Body of pancreas (tissue), 4 donors: ENCODE measurements around the gene ZFP36L2.

Experiments used
- POLR2A ChIP-seq, 3 donors: fragments of 450-650 bp; IDR thresholded peaks; one replicate each; pipeline ENCODE4 v1.6.1; 2016; ENCODE audit warnings: antibody characterized with exemption in 3 of 3, mild to moderate bottlenecking in 2 of 3
- TF ChIP-seq, protein P1 (sequence below), 7 experiments: fragments of 450-650 bp in 4 of 7; fragments of 200-600 bp in 3 of 7; sonication (generic) in 3 of 7; IDR thresholded peaks; one replicate each; pipeline ENCODE4 v1.5.1; 2016 to 2019; ENCODE audit warnings: antibody characterized with exemption in 7 of 7

DNA sequence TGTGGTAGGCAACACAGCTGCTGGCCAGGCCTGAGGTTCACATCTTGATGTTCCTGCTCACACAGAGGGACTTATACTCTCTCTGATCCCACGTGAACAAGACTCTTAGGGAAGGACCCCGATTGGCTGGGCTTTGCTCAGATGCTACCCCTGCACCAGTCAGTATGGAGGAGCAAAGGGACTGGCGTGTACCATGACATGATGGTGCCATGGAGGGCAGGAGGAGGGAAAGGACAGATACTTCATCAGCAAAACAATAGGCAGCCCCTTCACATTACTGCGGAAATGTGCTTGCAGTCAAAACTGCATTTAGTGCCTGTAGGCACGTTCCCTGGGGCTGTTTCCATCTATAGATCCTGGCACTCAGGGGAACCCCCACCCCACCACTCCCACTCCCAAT lies 42.7 kb downstream of the ZFP36L2 start:
- TF ChIP-seq, protein P1, sequence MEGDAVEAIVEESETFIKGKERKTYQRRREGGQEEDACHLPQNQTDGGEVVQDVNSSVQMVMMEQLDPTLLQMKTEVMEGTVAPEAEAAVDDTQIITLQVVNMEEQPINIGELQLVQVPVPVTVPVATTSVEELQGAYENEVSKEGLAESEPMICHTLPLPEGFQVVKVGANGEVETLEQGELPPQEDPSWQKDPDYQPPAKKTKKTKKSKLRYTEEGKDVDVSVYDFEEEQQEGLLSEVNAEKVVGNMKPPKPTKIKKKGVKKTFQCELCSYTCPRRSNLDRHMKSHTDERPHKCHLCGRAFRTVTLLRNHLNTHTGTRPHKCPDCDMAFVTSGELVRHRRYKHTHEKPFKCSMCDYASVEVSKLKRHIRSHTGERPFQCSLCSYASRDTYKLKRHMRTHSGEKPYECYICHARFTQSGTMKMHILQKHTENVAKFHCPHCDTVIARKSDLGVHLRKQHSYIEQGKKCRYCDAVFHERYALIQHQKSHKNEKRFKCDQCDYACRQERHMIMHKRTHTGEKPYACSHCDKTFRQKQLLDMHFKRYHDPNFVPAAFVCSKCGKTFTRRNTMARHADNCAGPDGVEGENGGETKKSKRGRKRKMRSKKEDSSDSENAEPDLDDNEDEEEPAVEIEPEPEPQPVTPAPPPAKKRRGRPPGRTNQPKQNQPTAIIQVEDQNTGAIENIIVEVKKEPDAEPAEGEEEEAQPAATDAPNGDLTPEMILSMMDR (IDR thresholded peaks at IDR 0.05), result no peak
- no peak for TF ChIP-seq POLR2A (IDR thresholded peaks at IDR 0.05)
